ENCODE results near the gene RPA3. TPM values are rescaled to one million over a fixed set of nuclear protein-coding genes. Genes with fewer than 3 reads are reported as not detected.

The RPA3 gene
- total and polyA plus RNA-seq, 9 of the 15 experiments (the other 6 are each of a cell fraction or from before 2014, with no cell fraction given) = 68.5 to 265 (median 125) TPM

DNA sequence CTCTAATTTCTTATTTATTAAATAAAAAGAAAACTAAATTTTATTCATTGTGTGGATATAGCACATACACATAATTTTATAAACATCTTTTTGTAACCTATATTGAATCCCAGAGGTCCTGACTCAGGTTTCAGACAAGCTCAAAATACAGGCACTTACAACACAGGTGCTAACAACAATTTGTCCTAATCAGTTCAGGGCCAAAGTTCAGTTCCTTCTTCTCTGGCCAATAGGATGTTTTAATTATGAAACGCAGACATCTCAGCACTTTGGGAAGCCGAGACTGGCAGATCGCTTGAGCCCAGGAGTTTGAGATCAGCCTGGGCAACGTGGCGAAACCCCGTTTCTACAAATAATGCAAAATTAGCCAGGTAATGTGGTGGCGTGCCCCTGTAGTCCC is 15.0 kb downstream of the RPA3 start (continued):
- TF ChIP-seq, protein P1, sequence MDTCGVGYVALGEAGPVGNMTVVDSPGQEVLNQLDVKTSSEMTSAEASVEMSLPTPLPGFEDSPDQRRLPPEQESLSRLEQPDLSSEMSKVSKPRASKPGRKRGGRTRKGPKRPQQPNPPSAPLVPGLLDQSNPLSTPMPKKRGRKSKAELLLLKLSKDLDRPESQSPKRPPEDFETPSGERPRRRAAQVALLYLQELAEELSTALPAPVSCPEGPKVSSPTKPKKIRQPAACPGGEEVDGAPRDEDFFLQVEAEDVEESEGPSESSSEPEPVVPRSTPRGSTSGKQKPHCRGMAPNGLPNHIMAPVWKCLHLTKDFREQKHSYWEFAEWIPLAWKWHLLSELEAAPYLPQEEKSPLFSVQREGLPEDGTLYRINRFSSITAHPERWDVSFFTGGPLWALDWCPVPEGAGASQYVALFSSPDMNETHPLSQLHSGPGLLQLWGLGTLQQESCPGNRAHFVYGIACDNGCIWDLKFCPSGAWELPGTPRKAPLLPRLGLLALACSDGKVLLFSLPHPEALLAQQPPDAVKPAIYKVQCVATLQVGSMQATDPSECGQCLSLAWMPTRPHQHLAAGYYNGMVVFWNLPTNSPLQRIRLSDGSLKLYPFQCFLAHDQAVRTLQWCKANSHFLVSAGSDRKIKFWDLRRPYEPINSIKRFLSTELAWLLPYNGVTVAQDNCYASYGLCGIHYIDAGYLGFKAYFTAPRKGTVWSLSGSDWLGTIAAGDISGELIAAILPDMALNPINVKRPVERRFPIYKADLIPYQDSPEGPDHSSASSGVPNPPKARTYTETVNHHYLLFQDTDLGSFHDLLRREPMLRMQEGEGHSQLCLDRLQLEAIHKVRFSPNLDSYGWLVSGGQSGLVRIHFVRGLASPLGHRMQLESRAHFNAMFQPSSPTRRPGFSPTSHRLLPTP (IDR thresholded peaks at IDR 0.05; ENCODE audit: borderline replicate concordance, extremely low read depth, insufficient read length) = no peak
- no peak for TF ChIP-seq CREB1 (IDR thresholded peaks at IDR 0.05)
- TF ChIP-seq CREB1 (CRISPR knock-in tag; IDR thresholded peaks at IDR 0.05) = no peak
- no peak for TF ChIP-seq POLR3G (IDR thresholded peaks at IDR 0.05; ENCODE audit: extremely low read depth, insufficient read length, insufficient replicate concordance)
- no peak for TF ChIP-seq MXI1 (IDR thresholded peaks at IDR 0.05; ENCODE audit: low read depth, low read length)
- TF ChIP-seq ZNF445 (CRISPR knock-in tag; IDR thresholded peaks at IDR 0.05; ENCODE audit: low read depth) = no peak
- TF ChIP-seq, protein P2, sequence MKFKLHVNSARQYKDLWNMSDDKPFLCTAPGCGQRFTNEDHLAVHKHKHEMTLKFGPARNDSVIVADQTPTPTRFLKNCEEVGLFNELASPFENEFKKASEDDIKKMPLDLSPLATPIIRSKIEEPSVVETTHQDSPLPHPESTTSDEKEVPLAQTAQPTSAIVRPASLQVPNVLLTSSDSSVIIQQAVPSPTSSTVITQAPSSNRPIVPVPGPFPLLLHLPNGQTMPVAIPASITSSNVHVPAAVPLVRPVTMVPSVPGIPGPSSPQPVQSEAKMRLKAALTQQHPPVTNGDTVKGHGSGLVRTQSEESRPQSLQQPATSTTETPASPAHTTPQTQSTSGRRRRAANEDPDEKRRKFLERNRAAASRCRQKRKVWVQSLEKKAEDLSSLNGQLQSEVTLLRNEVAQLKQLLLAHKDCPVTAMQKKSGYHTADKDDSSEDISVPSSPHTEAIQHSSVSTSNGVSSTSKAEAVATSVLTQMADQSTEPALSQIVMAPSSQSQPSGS (CRISPR knock-in tag; IDR thresholded peaks at IDR 0.05) = no peak

DNA sequence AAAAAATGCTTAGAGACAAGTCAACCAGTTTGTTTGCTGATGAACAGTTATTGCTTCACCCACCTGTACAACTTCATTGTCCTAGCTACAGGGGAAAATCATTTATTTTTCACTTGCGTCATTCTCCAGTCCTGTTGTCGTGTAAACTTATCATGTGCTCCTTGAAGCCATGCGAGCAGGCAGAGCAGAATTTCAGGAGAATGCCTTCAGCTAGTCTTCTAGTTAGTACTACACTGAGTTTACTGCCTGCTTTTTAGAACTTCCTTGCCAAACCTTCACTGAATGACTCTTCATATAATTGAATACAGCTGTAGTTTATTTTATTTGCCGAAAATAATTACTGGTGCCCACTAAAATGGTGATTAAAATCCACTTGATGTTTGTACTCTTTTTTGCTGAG is 15.6 kb downstream of the RPA3 start:
- H3K4me2 ChIP-seq (ENCODE audit: insufficient read depth, low read length) = no peak overlapping the region
- DNase-seq (ENCODE audit: extremely low read depth in 1 of 4, low spot score in 3 of 4) (no peak), FAIRE-seq (no peak), ATAC-seq (no peak)
- in situ Hi-C loops (cut with MboI) = no loop called here
- no peaks in the 10 kb centered on the region for H3K79me2 ChIP-seq (ENCODE audit: control insufficient read depth, insufficient read depth, low read length)
- no peaks in the 10 kb centered on the region for H3K36me3 ChIP-seq (ENCODE audit: control insufficient read depth, insufficient read depth, low read length)
- H3K9ac ChIP-seq (ENCODE audit: insufficient read depth in 1 of 2, low read depth in 2 of 2, low read length in 2 of 2) = no peak overlapping the region
- no peak overlapping the region for H3K4me3 ChIP-seq
- intact Hi-C loops (cut with micrococcal nuclease) = no loop called here
- ChIA-PET CTCF (ENCODE audit: low intra/inter-chr PET ratio) (interaction anchor here (0.7 kb wide), 1 partner anchor 8 kb away, joined by 3 read pairs; no protein-coding TSS in a partner anchor), POLR2A (no interaction called here)
- H2AFZ ChIP-seq (ENCODE audit: low read depth, low read length) = no peak overlapping the region
- 67% methylated on average over 4 of the region's 4 CpGs for WGBS (ENCODE audit: insufficient coverage, low coverage, missing lambda C conversion rate)
- H4K20me1 ChIP-seq (replicated peaks; ENCODE audit: control insufficient read depth, insufficient read depth, low read length) = no peaks in the 10 kb centered on the region
- BruUV-seq (replicated peaks) = no TSS peak
- no peaks in the 10 kb centered on the region for H3K9me1 ChIP-seq (ENCODE audit: control insufficient read depth, insufficient read depth, low read length)
- no peaks in the 10 kb centered on the region for H3K27me3 ChIP-seq (ENCODE audit: control insufficient read depth in 2 of 2, insufficient read depth in 2 of 2, low read length in 2 of 2)
- H3K4me1 ChIP-seq (replicated peaks in 1 of 2; ENCODE audit: control insufficient read depth in 2 of 2, insufficient read depth in 2 of 2, low read length in 2 of 2) = no peaks in the 10 kb centered on the region
- no peak overlapping the region for H3K27ac ChIP-seq (ENCODE audit: extremely low read depth, low read depth, low read length)
- no peaks in the 10 kb centered on the region for H3K9me3 ChIP-seq (replicated peaks; ENCODE audit: control insufficient read depth, insufficient read depth, low read depth, low read length)
- TF ChIP-seq ETV5 (CRISPR knock-in tag; IDR thresholded peaks at IDR 0.05; ENCODE audit: low read depth) (no peak), TEAD2 (tag; IDR thresholded peaks at IDR 0.05) (no peak), NELFE (IDR thresholded peaks at IDR 0.05; ENCODE audit: insufficient read depth, insufficient read length) (no peak), ARHGAP35 (IDR thresholded peaks at IDR 0.05; ENCODE audit: partially characterized antibody) (no peak)
- TF ChIP-seq, protein P3, sequence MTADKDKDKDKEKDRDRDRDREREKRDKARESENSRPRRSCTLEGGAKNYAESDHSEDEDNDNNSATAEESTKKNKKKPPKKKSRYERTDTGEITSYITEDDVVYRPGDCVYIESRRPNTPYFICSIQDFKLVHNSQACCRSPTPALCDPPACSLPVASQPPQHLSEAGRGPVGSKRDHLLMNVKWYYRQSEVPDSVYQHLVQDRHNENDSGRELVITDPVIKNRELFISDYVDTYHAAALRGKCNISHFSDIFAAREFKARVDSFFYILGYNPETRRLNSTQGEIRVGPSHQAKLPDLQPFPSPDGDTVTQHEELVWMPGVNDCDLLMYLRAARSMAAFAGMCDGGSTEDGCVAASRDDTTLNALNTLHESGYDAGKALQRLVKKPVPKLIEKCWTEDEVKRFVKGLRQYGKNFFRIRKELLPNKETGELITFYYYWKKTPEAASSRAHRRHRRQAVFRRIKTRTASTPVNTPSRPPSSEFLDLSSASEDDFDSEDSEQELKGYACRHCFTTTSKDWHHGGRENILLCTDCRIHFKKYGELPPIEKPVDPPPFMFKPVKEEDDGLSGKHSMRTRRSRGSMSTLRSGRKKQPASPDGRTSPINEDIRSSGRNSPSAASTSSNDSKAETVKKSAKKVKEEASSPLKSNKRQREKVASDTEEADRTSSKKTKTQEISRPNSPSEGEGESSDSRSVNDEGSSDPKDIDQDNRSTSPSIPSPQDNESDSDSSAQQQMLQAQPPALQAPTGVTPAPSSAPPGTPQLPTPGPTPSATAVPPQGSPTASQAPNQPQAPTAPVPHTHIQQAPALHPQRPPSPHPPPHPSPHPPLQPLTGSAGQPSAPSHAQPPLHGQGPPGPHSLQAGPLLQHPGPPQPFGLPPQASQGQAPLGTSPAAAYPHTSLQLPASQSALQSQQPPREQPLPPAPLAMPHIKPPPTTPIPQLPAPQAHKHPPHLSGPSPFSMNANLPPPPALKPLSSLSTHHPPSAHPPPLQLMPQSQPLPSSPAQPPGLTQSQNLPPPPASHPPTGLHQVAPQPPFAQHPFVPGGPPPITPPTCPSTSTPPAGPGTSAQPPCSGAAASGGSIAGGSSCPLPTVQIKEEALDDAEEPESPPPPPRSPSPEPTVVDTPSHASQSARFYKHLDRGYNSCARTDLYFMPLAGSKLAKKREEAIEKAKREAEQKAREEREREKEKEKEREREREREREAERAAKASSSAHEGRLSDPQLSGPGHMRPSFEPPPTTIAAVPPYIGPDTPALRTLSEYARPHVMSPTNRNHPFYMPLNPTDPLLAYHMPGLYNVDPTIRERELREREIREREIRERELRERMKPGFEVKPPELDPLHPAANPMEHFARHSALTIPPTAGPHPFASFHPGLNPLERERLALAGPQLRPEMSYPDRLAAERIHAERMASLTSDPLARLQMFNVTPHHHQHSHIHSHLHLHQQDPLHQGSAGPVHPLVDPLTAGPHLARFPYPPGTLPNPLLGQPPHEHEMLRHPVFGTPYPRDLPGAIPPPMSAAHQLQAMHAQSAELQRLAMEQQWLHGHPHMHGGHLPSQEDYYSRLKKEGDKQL (CRISPR knock-in tag; IDR thresholded peaks at IDR 0.05; ENCODE audit: borderline replicate concordance) = no peak
